ENCODE data around the gene PRMT1.

Gene PRMT1

GRCh38 chr19:49672131-49672919 lies 4.7 kb upstream of the PRMT1 start:
- no peak overlapping the region for H3K4me3 ChIP-seq (ENCODE audit: low read depth, low read length)
- no peak for DNase-seq (ENCODE audit: low read depth, low spot score)
- POLR2A ChIA-PET: interaction anchor here (0.5 to 0.6 kb wide), 2 partner anchors 14 to 159 kb away, joined by 3 read pairs; no protein-coding TSS in a partner anchor
- TF ChIP-seq CTCF (IDR thresholded peaks at IDR 0.05; ENCODE audit: insufficient read depth, low read length, missing control alignments): peak; percentile 92
- CTCF ChIA-PET: interaction anchor here (0.6 to 6.1 kb wide), 34 partner anchors 9 to 199 kb away, joined by 3 to 53 read pairs (median 4); partner anchors contain the start of genes BCL2L12, CPT1C, FLT3LG and IRF3

- POLR2A ChIA-PET: interaction anchor here (0.8 to 4.2 kb wide), 7 partner anchors 11 to 191 kb away, joined by 3 to 23 read pairs (median 4); partner anchors contain the start of genes BCL2L12, IRF3, NOSIP and PNKP
- H3K4me3 ChIP-seq (ENCODE audit: low read depth, low read length): peak overlapping the region; percentile 60
- peak; percentile 80 for DNase-seq (ENCODE audit: low read depth, low spot score)
- no peak for TF ChIP-seq CTCF (IDR thresholded peaks at IDR 0.05; ENCODE audit: insufficient read depth, low read length, missing control alignments)
- CTCF ChIA-PET: interaction anchor here (1.0 to 6.1 kb wide), 10 partner anchors 9 to 173 kb away, joined by 3 to 53 read pairs (median 20); partner anchors contain the start of genes ADM5, BCL2L12, CPT1C and IRF3
These were observed 811 bp upstream of the PRMT1 start for GRCh38 chr19:49676136-49676783.

- peak overlapping the region; percentile 99 for H3K4me3 ChIP-seq (ENCODE audit: low read depth, low read length)
- CTCF ChIA-PET: interaction anchor here (0.6 to 6.1 kb wide), 8 partner anchors 8 to 174 kb away, joined by 3 to 53 read pairs (median 32); partner anchors contain the start of genes ADM5, BCL2L12, CPT1C and IRF3
- POLR2A ChIA-PET: interaction anchor here (0.8 to 4.2 kb wide), 7 partner anchors 12 to 190 kb away, joined by 3 to 23 read pairs (median 4); partner anchors contain the start of genes BCL2L12, IRF3, NOSIP and PNKP
- TF ChIP-seq CTCF (IDR thresholded peaks at IDR 0.05; ENCODE audit: insufficient read depth, low read length, missing control alignments): no peak
- peak; percentile 99 for DNase-seq (ENCODE audit: low read depth, low spot score)
These were observed 264 bp upstream of the PRMT1 start for GRCh38 chr19:49676784-49677230.

- POLR2A ChIA-PET: interaction anchor here (4.2 kb wide), 1 partner anchor 37 kb away, joined by 23 read pairs; the partner anchor contains the start of genes RRAS and SCAF1
- DNase-seq (ENCODE audit: low read depth, low spot score): no peak
- CTCF ChIA-PET: interaction anchor here (0.9 to 5.9 kb wide), 10 partner anchors 10 to 175 kb away, joined by 3 to 39 read pairs (median 6); partner anchors contain the start of genes ADM5 and CPT1C
- TF ChIP-seq CTCF (IDR thresholded peaks at IDR 0.05; ENCODE audit: insufficient read depth, low read length, missing control alignments): peak; percentile 74
- H3K4me3 ChIP-seq (ENCODE audit: low read depth, low read length): peak overlapping the region; percentile 99
These were observed 1.0 kb downstream of the PRMT1 start for GRCh38 chr19:49677901-49678674.

- ChIA-PET CTCF (interaction anchor here (0.8 to 5.9 kb wide), 13 partner anchors 9 to 176 kb away, joined by 3 to 39 read pairs (median 5); partner anchors contain the start of genes ADM5 and CPT1C), POLR2A (interaction anchor here (0.6 kb wide), 1 partner anchor 67 kb away, joined by 3 read pairs; no protein-coding TSS in a partner anchor)
- no peak for DNase-seq (ENCODE audit: low read depth, low spot score)
- no peak for TF ChIP-seq CTCF (IDR thresholded peaks at IDR 0.05; ENCODE audit: insufficient read depth, low read length, missing control alignments)
- peak overlapping the region; percentile 12; the same call in 1 of the 2 replicates for H3K4me3 ChIP-seq (ENCODE audit: low read depth, low read length)
These were observed 2.1 kb downstream of the PRMT1 start for GRCh38 chr19:49678985-49679770.

Data from AG04449 (cell line).